ENCODE measurements around the gene CLDN9. TPM values are rescaled to one million over a fixed set of nuclear protein-coding genes. Genes with fewer than 3 reads are reported as not detected.

Gene CLDN9
- total and polyA plus RNA-seq, 9 of the 15 experiments (the other 6 are each of a cell fraction or from before 2014, with no cell fraction given): 0.12 to 0.44 (median 0.22) TPM; not detected in 4

- Histone ChIP-seq H3K4me3 (peak overlapping the region; percentile 82), H3K9ac (ENCODE audit: insufficient read depth in 1 of 2, low read depth in 2 of 2, low read length in 2 of 2) (peak overlapping the region; percentile 88 to 95; a peak in 3 of 4 replicates), H3K4me1 (replicated peaks in 1 of 2; ENCODE audit: control insufficient read depth in 2 of 2, insufficient read depth in 2 of 2, low read length in 2 of 2) (peaks cover 26 to 87% of the 10 kb centered on the region in 2 experiments), H2AFZ (ENCODE audit: low read depth, low read length) (no peak overlapping the region), H4K20me1 (replicated peaks; ENCODE audit: control insufficient read depth, insufficient read depth, low read length) (peaks cover 28% of the 10 kb centered on the region), H3K4me2 (ENCODE audit: insufficient read depth, low read length) (peak overlapping the region; percentile 83), H3K9me3 (replicated peaks; ENCODE audit: control insufficient read depth, insufficient read depth, low read depth, low read length) (no peaks in the 10 kb centered on the region), H3K27me3 (ENCODE audit: control insufficient read depth in 2 of 2, insufficient read depth in 2 of 2, low read length in 2 of 2) (no peaks in the 10 kb centered on the region), H3K9me1 (ENCODE audit: control insufficient read depth, insufficient read depth, low read length) (peaks cover 2% of the 10 kb centered on the region), H3K27ac (ENCODE audit: extremely low read depth, low read depth, low read length) (peak overlapping the region; percentile 90), H3K36me3 (ENCODE audit: control insufficient read depth, insufficient read depth, low read length) (peaks cover 39% of the 10 kb centered on the region; the same call in 2 of the 3 replicates), H3K79me2 (ENCODE audit: control insufficient read depth, insufficient read depth, low read length) (peaks cover 42% of the 10 kb centered on the region)
- ATAC-seq: peak; percentile 0; the same call in 2 of the 3 replicates
- no peak for FAIRE-seq
- 9% methylated on average over 6 of the region's 6 CpGs for WGBS (ENCODE audit: insufficient coverage, low coverage, missing lambda C conversion rate)
- BruUV-seq (replicated peaks): no TSS peak
- intact Hi-C loops (cut with micrococcal nuclease): loop anchor here (10.0 kb wide), 1 partner anchor 59 kb away; the partner anchor contains the start of genes KREMEN2 and PAQR4
- POLR2A ChIA-PET: interaction anchor here (0.5 to 2.7 kb wide), 12 partner anchors 8 to 215 kb away, joined by 3 to 15 read pairs (median 4); no protein-coding TSS in a partner anchor
- in situ Hi-C loops (cut with MboI): no loop called here
- CTCF ChIA-PET (ENCODE audit: low intra/inter-chr PET ratio): no interaction called here
- peak in 2 of 4 experiments; percentile 14 to 68 for DNase-seq (ENCODE audit: extremely low read depth in 1 of 4, low spot score in 3 of 4)
- TF ChIP-seq ARID3A (IDR thresholded peaks at IDR 0.05; ENCODE audit: borderline replicate concordance, low read depth, low read length) (no peak), ZNF398 (CRISPR knock-in tag; IDR thresholded peaks at IDR 0.05) (no peak), ILF3 (IDR thresholded peaks at IDR 0.05; ENCODE audit: borderline replicate concordance) (0 out of 2 replicates have a peak, but pooled peaks have one; percentile 23), BMI1 (IDR thresholded peaks at IDR 0.05; ENCODE audit: low read length) (no peak), CBX5 (IDR thresholded peaks at IDR 0.05; ENCODE audit: borderline replicate concordance, low read depth) (no peak), ETV6 (IDR thresholded peaks at IDR 0.05; ENCODE audit: borderline replicate concordance in 1 of 2, low read depth in 2 of 2, low read length in 1 of 2) (peak in 1 of 2 experiments; percentile 17; a peak in 1 of 4 replicates), ETV6 (CRISPR knock-in tag; IDR thresholded peaks at IDR 0.05; ENCODE audit: borderline replicate concordance) (no peak), ZNF316 (IDR thresholded peaks at IDR 0.05) (no peak), FOS (IDR thresholded peaks at IDR 0.05; ENCODE audit: extremely low read depth, insufficient read length) (no peak), TSC22D4 (tag; IDR thresholded peaks at IDR 0.05) (no peak), NFIC (IDR thresholded peaks at IDR 0.05) (peak; percentile 50; the same call in 1 of the 2 replicates)
- TF ChIP-seq, protein P1, sequence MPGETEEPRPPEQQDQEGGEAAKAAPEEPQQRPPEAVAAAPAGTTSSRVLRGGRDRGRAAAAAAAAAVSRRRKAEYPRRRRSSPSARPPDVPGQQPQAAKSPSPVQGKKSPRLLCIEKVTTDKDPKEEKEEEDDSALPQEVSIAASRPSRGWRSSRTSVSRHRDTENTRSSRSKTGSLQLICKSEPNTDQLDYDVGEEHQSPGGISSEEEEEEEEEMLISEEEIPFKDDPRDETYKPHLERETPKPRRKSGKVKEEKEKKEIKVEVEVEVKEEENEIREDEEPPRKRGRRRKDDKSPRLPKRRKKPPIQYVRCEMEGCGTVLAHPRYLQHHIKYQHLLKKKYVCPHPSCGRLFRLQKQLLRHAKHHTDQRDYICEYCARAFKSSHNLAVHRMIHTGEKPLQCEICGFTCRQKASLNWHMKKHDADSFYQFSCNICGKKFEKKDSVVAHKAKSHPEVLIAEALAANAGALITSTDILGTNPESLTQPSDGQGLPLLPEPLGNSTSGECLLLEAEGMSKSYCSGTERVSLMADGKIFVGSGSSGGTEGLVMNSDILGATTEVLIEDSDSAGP (CRISPR knock-in tag; IDR thresholded peaks at IDR 0.05): no peak
Measured at GRCh38 chr16:3023415-3023668, 10.6 kb downstream of the CLDN9 start.
